OCI-LY7 (cell line): Measurements from ENCODE around the gene KANSL3. TPM values are rescaled to one million over a fixed set of nuclear protein-coding genes. Genes with fewer than 3 reads are reported as not detected.

ENCODE experiments used
- BruUV-seq: library from RNA; stranded (reverse); fragments of 400-500 nt; replicated peaks from 2 replicates; lab custom pipeline; 2021; lab: Mats Ljungman, UMichigan
- CTCF ChIA-PET: fragments of 300-600 bp; sonication (Branson Sonifier 250); formaldehyde crosslinking; loops from one replicate; lab custom pipeline; 2022; ENCODE audit warnings: antibody characterized with exemption; ENCODE audit not compliant: unreplicated experiment; lab: Charles Lee
- POLR2A ChIA-PET: fragments of 300-600 bp; sonication (Branson Sonifier 250); formaldehyde crosslinking; loops from one replicate; lab custom pipeline; 2022; ENCODE audit warnings: antibody characterized with exemption; lab: Charles Lee
- DNase-seq: peaks from one replicate; pipeline ENCODE4 v3.0.0-alpha.2; 2015; ENCODE audit warnings: low spot score
- H2AFZ ChIP-seq: fragments of 200-600 bp; sonication (generic), shearing (Covaris generic); 2 replicates; pipeline ENCODE4 v1.6.1; 2014; ENCODE audit warnings: mild to moderate bottlenecking, antibody characterized with exemption, low read length, moderate library complexity
- H3K27ac ChIP-seq: fragments of 200-600 bp; sonication (generic); 2 replicates; pipeline ENCODE4 v1.5.1; 2014; ENCODE audit warnings: mixed run types, low read depth, mild to moderate bottlenecking, moderate library complexity, low read length, inconsistent platforms; ENCODE audit not compliant: poor library complexity, severe bottlenecking
- H3K36me3 ChIP-seq: fragments of 200-600 bp; sonication (generic); 2 replicates; pipeline ENCODE4 v1.6.1; 2014; ENCODE audit warnings: mild to moderate bottlenecking, antibody characterized with exemption, low read length, moderate library complexity, mixed read lengths; ENCODE audit not compliant: insufficient read depth
- H3K4me1 ChIP-seq: fragments of 200-600 bp; sonication (generic); 2 replicates; pipeline ENCODE4 v1.5.1; 2014; ENCODE audit warnings: mild to moderate bottlenecking, low read length; ENCODE audit not compliant: insufficient read depth, poor library complexity, severe bottlenecking
- H3K4me2 ChIP-seq: fragments of 200-600 bp; sonication (generic); 2 replicates; pipeline ENCODE4 v1.6.1; 2014; ENCODE audit warnings: mild to moderate bottlenecking, low read length
- H3K4me3 ChIP-seq: fragments of 200-600 bp; sonication (generic); 2 replicates; pipeline ENCODE4 v1.5.1; 2014; ENCODE audit warnings: mild to moderate bottlenecking, low read depth, low read length; ENCODE audit not compliant: poor library complexity, severe bottlenecking
- H3K79me2 ChIP-seq: fragments of 200-600 bp; sonication (generic); 2 replicates; pipeline ENCODE4 v1.6.1; 2016; ENCODE audit warnings: low read depth, mild to moderate bottlenecking, low read length, moderate library complexity, mixed read lengths; ENCODE audit not compliant: insufficient read depth
- H3K9me2 ChIP-seq: fragments of 200-600 bp; sonication (generic); 2 replicates; pipeline ENCODE4 v1.6.1; 2016; ENCODE audit warnings: mild to moderate bottlenecking, low read length, mixed read lengths; ENCODE audit not compliant: insufficient read depth
- H3K9me3 ChIP-seq: fragments of 200-600 bp; sonication (generic); 2 replicates; pipeline ENCODE4 v1.6.1; 2014; ENCODE audit warnings: mild to moderate bottlenecking, mixed run types, low read length, mixed read lengths
- H4K20me1 ChIP-seq: fragments of 200-600 bp; sonication (generic); 2 replicates; pipeline ENCODE4 v1.6.1; 2014; ENCODE audit warnings: mild to moderate bottlenecking, antibody characterized with exemption, low read length, moderate library complexity, mixed read lengths; ENCODE audit not compliant: insufficient read depth
- EZH2phosphoT487 ChIP-seq: fragments of 200-600 bp; sonication (generic); IDR thresholded peaks from 2 replicates; pipeline ENCODE4 v1.6.1; 2018; ENCODE audit warnings: low read depth, borderline replicate concordance, mild to moderate bottlenecking, mixed run types, antibody characterized with exemption, low read length, moderate library complexity, mixed read lengths
- intact Hi-C: fragments of 100-400 bp; cut with micrococcal nuclease; formaldehyde crosslinking; loops from one replicate; pipeline ENCODE4 v1.10.0; 2022; ENCODE audit not compliant: unreplicated experiment
- total RNA-seq, 2 experiments: library from RNA; depleted of rRNA in 1 of 2; stranded (reverse); fragments of >200 nt in 1 of 2; shearing (Covaris generic) in 1 of 2; gene quantifications; 2 replicates each; pipeline ENCODE4 v1.2.3, GENCODE V29; 2014 to 2022
- TF ChIP-seq, protein P1 (sequence below): fragments of 200-600 bp; sonication (generic); conservative IDR thresholded peaks from 2 replicates; pipeline ENCODE4 v1.5.1; 2014; ENCODE audit warnings: mild to moderate bottlenecking, antibody characterized with exemption, low read length, moderate library complexity, mixed read lengths

The KANSL3 gene
- total RNA-seq, 2 experiments from 2014 or later: 46.4 to 51.6 TPM

DNA sequence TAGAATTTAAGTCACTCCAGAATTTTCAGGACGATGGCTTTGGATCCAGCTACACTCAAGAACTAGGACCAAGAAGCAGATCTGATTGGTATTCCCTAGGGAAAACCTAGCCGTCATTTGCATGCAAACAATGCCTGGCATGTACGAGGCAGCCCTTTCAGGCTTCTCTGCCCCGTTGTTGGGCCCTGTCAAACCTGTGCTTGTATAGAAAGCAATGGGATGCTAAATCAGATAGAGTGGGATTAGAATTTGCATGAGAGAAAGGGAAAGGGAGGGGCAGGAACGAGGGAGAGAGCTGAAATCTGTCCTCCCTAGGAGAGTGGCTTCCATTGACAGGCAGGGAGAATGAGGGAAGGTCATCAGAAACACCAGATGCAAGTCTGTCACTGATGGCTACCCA lies 73.0 kb downstream of the KANSL3 start:
- H4K20me1 ChIP-seq: no peaks in the 10 kb centered on the region
- H3K79me2 ChIP-seq: no peaks in the 10 kb centered on the region
- POLR2A ChIA-PET: no interaction called here
- CTCF ChIA-PET: no interaction called here
- no peaks in the 10 kb centered on the region for H3K9me3 ChIP-seq
- DNase-seq: no peak
- no peak overlapping the region for H3K4me3 ChIP-seq
- no peaks in the 10 kb centered on the region for H3K36me3 ChIP-seq
- BruUV-seq: no TSS peak
- H3K4me2 ChIP-seq: no peak overlapping the region
- H3K27ac ChIP-seq: no peak overlapping the region
- no peaks in the 10 kb centered on the region for H3K4me1 ChIP-seq
- intact Hi-C loops: no loop called here
- H3K9me2 ChIP-seq: no peaks in the 10 kb centered on the region
- TF ChIP-seq, protein P1, sequence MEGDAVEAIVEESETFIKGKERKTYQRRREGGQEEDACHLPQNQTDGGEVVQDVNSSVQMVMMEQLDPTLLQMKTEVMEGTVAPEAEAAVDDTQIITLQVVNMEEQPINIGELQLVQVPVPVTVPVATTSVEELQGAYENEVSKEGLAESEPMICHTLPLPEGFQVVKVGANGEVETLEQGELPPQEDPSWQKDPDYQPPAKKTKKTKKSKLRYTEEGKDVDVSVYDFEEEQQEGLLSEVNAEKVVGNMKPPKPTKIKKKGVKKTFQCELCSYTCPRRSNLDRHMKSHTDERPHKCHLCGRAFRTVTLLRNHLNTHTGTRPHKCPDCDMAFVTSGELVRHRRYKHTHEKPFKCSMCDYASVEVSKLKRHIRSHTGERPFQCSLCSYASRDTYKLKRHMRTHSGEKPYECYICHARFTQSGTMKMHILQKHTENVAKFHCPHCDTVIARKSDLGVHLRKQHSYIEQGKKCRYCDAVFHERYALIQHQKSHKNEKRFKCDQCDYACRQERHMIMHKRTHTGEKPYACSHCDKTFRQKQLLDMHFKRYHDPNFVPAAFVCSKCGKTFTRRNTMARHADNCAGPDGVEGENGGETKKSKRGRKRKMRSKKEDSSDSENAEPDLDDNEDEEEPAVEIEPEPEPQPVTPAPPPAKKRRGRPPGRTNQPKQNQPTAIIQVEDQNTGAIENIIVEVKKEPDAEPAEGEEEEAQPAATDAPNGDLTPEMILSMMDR: no peak
- no peak for TF ChIP-seq EZH2phosphoT487
- H2AFZ ChIP-seq: no peak overlapping the region

DNA sequence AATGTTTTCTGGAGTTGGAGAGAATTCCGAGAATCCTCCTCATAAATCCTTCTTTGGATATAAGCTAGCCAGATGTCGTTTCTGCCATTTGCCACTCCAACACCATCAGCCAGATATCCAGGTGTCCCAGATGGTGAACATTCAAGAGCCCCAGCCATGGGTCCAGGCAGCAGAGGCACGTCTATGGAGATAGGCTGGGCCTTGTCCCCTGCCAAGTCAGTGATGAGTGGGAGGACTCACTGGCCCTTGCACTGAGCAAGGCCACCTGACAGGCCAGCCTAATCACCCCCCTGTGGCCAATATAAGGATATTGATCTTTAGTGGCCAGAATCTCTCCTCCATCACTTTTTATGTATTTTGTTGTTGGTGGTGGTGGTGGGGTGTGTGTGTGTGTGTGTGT lies 73.5 kb downstream of the KANSL3 start:
- Histone ChIP-seq H3K27ac (no peak overlapping the region), H4K20me1 (no peaks in the 10 kb centered on the region), H3K4me1 (no peaks in the 10 kb centered on the region), H2AFZ (no peak overlapping the region), H3K9me3 (no peaks in the 10 kb centered on the region), H3K4me3 (no peak overlapping the region), H3K9me2 (no peaks in the 10 kb centered on the region), H3K36me3 (no peaks in the 10 kb centered on the region), H3K79me2 (no peaks in the 10 kb centered on the region), H3K4me2 (no peak overlapping the region)
- intact Hi-C loops: no loop called here
- no peak for TF ChIP-seq EZH2phosphoT487
- TF ChIP-seq, protein P1: no peak
- POLR2A ChIA-PET: no interaction called here
- CTCF ChIA-PET: no interaction called here
- BruUV-seq: no TSS peak
- no peak for DNase-seq

DNA sequence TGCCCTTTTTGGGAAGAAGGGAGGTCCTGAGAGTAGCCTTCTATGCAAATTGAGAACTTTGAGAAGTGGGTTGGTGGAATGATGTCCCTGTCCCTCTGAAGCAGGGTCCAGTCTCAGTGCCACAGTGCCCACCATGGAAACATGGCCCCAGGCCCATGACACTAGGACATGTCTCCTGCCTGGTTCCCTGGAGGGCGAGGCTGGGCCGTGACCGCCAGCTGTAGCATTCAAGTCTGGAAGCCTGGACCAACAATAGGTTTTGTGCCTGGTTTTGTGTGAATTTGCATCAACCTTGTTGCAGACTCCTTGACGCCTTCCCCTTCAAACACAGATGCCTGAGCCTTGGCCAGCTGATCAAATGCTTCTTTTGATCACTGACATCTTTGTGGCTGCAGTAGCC lies 74.1 kb downstream of the KANSL3 start:
- Histone ChIP-seq H3K9me3 (no peaks in the 10 kb centered on the region), H3K9me2 (no peaks in the 10 kb centered on the region), H3K36me3 (no peaks in the 10 kb centered on the region), H3K4me1 (no peaks in the 10 kb centered on the region), H3K4me3 (no peak overlapping the region), H3K4me2 (no peak overlapping the region), H2AFZ (no peak overlapping the region), H4K20me1 (no peaks in the 10 kb centered on the region), H3K79me2 (no peaks in the 10 kb centered on the region), H3K27ac (no peak overlapping the region)
- TF ChIP-seq, protein P1: no peak
- no peak for TF ChIP-seq EZH2phosphoT487
- intact Hi-C loops: no loop called here
- DNase-seq: no peak
- POLR2A ChIA-PET: no interaction called here
- no TSS peak for BruUV-seq
- CTCF ChIA-PET: no interaction called here
